HG03354 (cell line): ENCODE data around the gene PCSK1N.
"Not testable (repeated sequence)": the region's sequence is repeated elsewhere in the genome, so short reads cannot be mapped to it uniquely, and the experiment has no call there.

ENCODE experiments used
- ATAC-seq: cut with Tn5 transposase; IDR thresholded peaks from one replicate; pipeline ENCODE4 v1.9.1; 2021; ENCODE audit warnings: mild to moderate bottlenecking; ENCODE audit not compliant: unreplicated experiment, poor library complexity, severe bottlenecking

PCSK1N gene

GRCh38 chrX:48835524-48836329 lies at the start of gene PCSK1N:
PCSK1N (minus strand) TSS chrX:48835610; CDS start chrX:48835532, 78 bp downstream.
- no peak for ATAC-seq

GRCh38 chrX:48883729-48884128 lies 48.3 kb upstream of the PCSK1N start:
- no peak for ATAC-seq

- not testable (repeated sequence) for ATAC-seq
Measured at GRCh38 chrX:48876944-48877343, 41.5 kb upstream of the PCSK1N start.

- not testable (repeated sequence) for ATAC-seq
Measured at GRCh38 chrX:48872017-48872416, 36.6 kb upstream of the PCSK1N start.

- no peak for ATAC-seq
Measured at GRCh38 chrX:48864210-48864609, 28.8 kb upstream of the PCSK1N start.

- ATAC-seq = no peak
Measured at GRCh38 chrX:48854898-48855297, 19.5 kb upstream of the PCSK1N start.

GRCh38 chrX:48854121-48854804 lies 18.9 kb upstream of the PCSK1N start:
- ATAC-seq = not testable (repeated sequence)

- ATAC-seq = not testable (repeated sequence)
Measured at GRCh38 chrX:48853494-48853893, 18.1 kb upstream of the PCSK1N start.

- ATAC-seq = no peak
Measured at GRCh38 chrX:48852857-48853256, 17.4 kb upstream of the PCSK1N start.

- ATAC-seq = no peak
Measured at GRCh38 chrX:48848847-48849246, 13.4 kb upstream of the PCSK1N start.

GRCh38 chrX:48839686-48840085 lies 4.3 kb upstream of the PCSK1N start:
- no peak for ATAC-seq

GRCh38 chrX:48834383-48834709 lies 1.1 kb downstream of the PCSK1N start:
- ATAC-seq = no peak

GRCh38 chrX:48833542-48834138 lies 1.8 kb downstream of the PCSK1N start:
- no peak for ATAC-seq

GRCh38 chrX:48831909-48832291 lies 3.5 kb downstream of the PCSK1N start:
- ATAC-seq = no peak

GRCh38 chrX:48831136-48831908 lies 4.1 kb downstream of the PCSK1N start:
- ATAC-seq = no peak

GRCh38 chrX:48829016-48829735 lies 6.2 kb downstream of the PCSK1N start:
- no peak for ATAC-seq

GRCh38 chrX:48827654-48827968 lies 7.8 kb downstream of the PCSK1N start:
- no peak for ATAC-seq

- no peak for ATAC-seq
Measured at GRCh38 chrX:48826876-48827653, 8.3 kb downstream of the PCSK1N start.
